K562 treated with DMSO at 1 percent for 4 hours (cell line): ENCODE measurements around the gene SCMH1. TPM values are rescaled to one million over a fixed set of nuclear protein-coding genes. Genes with fewer than 3 reads are reported as not detected.

Experiments used
- total RNA-seq: library from RNA; unstranded; fragments of 300-600 nt; gene quantifications from 2 replicates; pipeline ENCODE4 v1.2.3, GENCODE V29; 2022; ENCODE audit not compliant: insufficient read depth

SCMH1 gene
- 35.3 and 41.4 TPM in 2 replicates for total RNA-seq

DNA sequence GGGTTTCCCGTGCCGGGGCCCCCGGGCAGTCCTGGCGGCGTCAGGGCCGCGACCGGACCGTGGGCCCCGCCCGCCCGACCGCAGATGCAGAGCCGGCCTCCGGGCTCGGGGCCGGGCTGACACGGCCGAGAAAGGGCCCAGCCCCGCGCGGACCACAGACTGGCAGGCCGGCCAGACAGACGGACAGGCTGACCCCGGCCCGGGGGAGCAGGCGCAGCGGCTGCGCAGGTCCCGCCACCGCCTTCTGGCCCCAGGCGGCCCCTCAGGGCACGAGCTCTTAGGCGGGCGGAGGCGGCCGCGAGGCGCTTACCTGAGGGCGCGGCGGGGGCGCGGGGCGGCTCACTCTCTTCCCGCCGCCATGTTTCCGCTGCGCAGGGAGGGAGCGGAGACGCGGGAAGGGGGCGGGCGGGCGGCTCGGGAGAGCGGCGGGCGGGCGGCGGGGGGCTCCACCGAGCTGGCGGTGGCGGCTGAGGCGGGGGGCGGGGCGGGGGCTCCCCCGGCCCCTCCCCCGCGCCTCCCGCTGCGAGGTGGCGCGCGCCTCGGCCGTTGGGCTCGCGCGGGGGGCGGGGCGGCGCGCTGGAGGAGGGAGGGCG lies at the start of gene SCMH1:
TSS of gene SCMH1 (minus strand) at position 558 of the 593 bp plus-strand sequence. CDS start 56,173 bp downstream, outside the sequence.

DNA sequence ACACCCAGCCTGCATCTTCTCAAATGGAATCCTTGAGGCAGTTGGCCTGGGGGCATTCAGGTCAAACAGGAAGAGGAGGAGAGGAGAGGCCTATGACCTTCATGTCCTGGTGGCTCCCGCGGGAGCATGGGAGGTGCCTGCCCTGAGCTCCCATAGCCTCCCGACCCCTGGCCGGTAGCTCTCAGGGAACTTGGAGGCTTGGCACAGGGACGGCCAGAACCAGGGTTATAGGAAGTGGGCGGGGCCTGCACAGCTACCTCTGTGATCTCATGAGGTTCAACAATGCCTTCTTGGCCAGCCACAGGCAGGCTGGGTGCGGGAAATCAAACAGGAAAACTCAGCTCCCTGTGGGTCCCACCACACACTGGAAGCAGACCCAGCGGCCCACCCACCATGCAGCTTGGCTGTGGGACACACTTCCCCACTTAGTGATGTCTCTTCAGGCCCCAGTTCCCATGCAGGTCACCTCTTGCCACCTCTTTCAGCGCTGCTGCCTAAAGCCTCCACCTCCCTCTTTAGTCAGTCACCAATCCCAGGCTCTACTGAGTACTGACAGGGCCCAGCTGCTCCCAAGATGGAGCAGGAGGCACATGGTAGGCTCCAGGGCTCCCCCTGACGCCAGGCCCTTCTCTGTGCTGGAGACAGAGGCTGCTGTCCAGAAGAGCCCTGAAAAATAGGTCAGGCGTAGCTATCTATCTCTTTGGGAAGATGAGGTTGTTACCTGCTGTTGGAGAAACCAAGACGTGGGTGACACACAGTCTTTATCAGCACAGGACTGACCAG lies 220.4 kb downstream of the SCMH1 start, which contains the start of gene SLFNL1:
TSS of gene SLFNL1 (minus strand) at position 200 of the 783 bp plus-strand sequence. CDS start 1,065 bp downstream, outside the sequence.

DNA sequence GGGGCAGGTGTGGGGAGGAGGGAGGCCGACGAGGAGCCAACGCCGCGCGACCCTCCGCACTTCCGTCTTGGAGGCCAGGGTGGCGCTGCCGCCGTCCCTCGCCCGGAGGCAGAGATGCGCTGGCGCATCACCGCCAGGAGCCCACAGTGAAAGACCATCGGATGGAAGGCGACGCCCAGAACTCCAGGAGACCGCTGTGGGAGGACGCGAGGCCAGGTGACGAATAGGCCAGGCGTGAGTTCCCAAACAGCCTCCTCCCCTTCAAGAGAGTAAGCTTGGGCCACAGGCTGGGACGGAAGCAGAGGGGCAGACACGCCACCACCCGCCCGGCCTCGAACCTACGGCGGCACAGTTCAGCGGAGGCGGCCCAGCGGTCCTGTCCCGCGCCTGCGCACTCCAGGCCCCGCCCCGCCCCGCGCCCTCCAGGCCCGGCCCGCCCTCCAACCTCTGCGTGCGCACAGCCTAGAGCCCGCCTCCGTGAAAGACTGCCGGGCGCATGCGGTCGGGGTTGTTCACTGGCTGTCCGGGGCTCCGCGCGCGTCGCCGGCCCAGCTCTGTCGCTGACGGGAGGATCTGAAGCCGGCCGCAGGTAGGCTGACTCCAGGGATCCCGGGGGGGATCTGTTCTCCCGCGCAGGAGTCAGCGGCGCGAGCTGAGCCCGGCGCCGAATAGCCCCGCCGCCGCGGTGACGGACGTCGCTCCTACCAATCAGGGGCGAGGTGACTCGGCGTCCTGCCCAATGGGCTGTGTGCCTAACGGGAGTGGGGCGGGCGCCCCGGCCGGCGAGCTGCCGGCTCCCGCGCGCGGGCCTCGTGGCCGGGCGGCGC lies 262.7 kb downstream of the SCMH1 start, which contains the start of gene CTPS1:
TSS of gene CTPS1 (plus strand) at position 456 of the 827 bp plus-strand sequence. CDS start 3,595 bp downstream, outside the sequence.

Other genes starting within 250 kb of the SCMH1 start
- 0.78 and 1.3 TPM in 2 replicates for gene SLFNL1, start 220.6 kb downstream of the SCMH1 start, total RNA-seq
- 4.4 TPM in 2 replicates for gene FOXO6, start 119.1 kb upstream of the SCMH1 start, total RNA-seq
- not detected in 2 replicates for gene EDN2, start 242.4 kb upstream of the SCMH1 start, total RNA-seq